OCI-LY1 (cell line): ENCODE results near the gene AOAH.
"Not testable (repeated sequence)": the region's sequence is repeated elsewhere in the genome, so short reads cannot be mapped to it uniquely, and the experiment has no call there.

Experiments used
- EZH2 ChIP-seq: fragments of 200-600 bp; sonication (generic), shearing (Covaris generic); IDR thresholded peaks from 2 replicates; pipeline ENCODE4 v1.8.0; 2017; ENCODE audit warnings: borderline replicate concordance, mixed run types, mild to moderate bottlenecking, antibody characterized with exemption, low read length, moderate library complexity, mixed read lengths
- TF ChIP-seq, protein P1 (sequence below): fragments of 200-600 bp; sonication (generic), shearing (Covaris generic); IDR thresholded peaks from 2 replicates; pipeline ENCODE4 v1.5.1; 2017; ENCODE audit warnings: mild to moderate bottlenecking, antibody characterized with exemption, low read length, moderate library complexity, mixed read lengths

DNA sequence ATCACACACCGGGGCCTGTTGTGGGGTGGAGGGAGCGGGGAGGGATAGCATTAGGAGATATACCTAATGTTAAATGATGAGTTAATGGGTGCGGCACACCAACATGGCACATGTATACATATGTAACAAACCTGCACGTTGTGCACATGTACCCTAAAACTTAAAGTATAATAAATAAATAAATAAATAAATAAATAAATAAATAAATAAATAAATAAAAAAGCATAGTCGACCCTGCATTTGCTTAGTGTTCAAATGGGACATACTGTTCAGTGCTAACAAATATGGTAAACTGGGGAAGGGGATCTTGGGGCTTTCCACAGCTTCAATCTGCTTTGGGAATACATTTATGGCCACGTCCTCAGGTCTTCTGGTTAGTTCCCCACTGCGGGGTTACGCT, 7.5 kb downstream of the AOAH start:
- TF ChIP-seq, protein P1, sequence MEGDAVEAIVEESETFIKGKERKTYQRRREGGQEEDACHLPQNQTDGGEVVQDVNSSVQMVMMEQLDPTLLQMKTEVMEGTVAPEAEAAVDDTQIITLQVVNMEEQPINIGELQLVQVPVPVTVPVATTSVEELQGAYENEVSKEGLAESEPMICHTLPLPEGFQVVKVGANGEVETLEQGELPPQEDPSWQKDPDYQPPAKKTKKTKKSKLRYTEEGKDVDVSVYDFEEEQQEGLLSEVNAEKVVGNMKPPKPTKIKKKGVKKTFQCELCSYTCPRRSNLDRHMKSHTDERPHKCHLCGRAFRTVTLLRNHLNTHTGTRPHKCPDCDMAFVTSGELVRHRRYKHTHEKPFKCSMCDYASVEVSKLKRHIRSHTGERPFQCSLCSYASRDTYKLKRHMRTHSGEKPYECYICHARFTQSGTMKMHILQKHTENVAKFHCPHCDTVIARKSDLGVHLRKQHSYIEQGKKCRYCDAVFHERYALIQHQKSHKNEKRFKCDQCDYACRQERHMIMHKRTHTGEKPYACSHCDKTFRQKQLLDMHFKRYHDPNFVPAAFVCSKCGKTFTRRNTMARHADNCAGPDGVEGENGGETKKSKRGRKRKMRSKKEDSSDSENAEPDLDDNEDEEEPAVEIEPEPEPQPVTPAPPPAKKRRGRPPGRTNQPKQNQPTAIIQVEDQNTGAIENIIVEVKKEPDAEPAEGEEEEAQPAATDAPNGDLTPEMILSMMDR = not testable (repeated sequence)
- TF ChIP-seq EZH2 = not testable (repeated sequence)
